ENCODE measurements around the gene IL13RA1. TPM values are rescaled to one million over a fixed set of nuclear protein-coding genes. Genes with fewer than 3 reads are reported as not detected.

IL13RA1 gene
- total RNA-seq, 1 donor from 2014 or later, result 74.2 TPM

GRCh38 chrX:118760025-118760424 lies 32.6 kb downstream of the IL13RA1 start:
- intact Hi-C loops (cut with DNase I), result no loop called here

GRCh38 chrX:118761939-118762707 lies 34.7 kb downstream of the IL13RA1 start:
- H3K27ac ChIP-seq, result no peak overlapping the region
- H3K4me3 ChIP-seq, result no peak overlapping the region
- intact Hi-C loops (cut with DNase I), result no loop called here
- no peaks in the 10 kb centered on the region for H3K9me3 ChIP-seq
- H3K27me3 ChIP-seq, result no peaks in the 10 kb centered on the region
- TF ChIP-seq, protein P1, sequence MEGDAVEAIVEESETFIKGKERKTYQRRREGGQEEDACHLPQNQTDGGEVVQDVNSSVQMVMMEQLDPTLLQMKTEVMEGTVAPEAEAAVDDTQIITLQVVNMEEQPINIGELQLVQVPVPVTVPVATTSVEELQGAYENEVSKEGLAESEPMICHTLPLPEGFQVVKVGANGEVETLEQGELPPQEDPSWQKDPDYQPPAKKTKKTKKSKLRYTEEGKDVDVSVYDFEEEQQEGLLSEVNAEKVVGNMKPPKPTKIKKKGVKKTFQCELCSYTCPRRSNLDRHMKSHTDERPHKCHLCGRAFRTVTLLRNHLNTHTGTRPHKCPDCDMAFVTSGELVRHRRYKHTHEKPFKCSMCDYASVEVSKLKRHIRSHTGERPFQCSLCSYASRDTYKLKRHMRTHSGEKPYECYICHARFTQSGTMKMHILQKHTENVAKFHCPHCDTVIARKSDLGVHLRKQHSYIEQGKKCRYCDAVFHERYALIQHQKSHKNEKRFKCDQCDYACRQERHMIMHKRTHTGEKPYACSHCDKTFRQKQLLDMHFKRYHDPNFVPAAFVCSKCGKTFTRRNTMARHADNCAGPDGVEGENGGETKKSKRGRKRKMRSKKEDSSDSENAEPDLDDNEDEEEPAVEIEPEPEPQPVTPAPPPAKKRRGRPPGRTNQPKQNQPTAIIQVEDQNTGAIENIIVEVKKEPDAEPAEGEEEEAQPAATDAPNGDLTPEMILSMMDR (IDR thresholded peaks at IDR 0.05), result no peak
- peaks cover 9% of the 10 kb centered on the region for H3K36me3 ChIP-seq
- DNase-seq, result no peak
- no peaks in the 10 kb centered on the region for H3K4me1 ChIP-seq
- no peak for ATAC-seq

More at GRCh38 chrX:118760025-118760424, 32.6 kb downstream of the IL13RA1 start:
- H3K27me3 ChIP-seq, result no peaks in the 10 kb centered on the region
- H3K4me1 ChIP-seq, result no peaks in the 10 kb centered on the region
- TF ChIP-seq, protein P1 (IDR thresholded peaks at IDR 0.05), result no peak
- H3K9me3 ChIP-seq, result no peaks in the 10 kb centered on the region
- no peak for DNase-seq
- no peak for ATAC-seq
- no peak overlapping the region for H3K27ac ChIP-seq
- H3K36me3 ChIP-seq, result peaks cover 9% of the 10 kb centered on the region
- H3K4me3 ChIP-seq, result no peak overlapping the region

GRCh38 chrX:118763489-118763888 lies 36.1 kb downstream of the IL13RA1 start:
- Histone ChIP-seq H3K4me3 (no peak overlapping the region), H3K27me3 (no peaks in the 10 kb centered on the region), H3K9me3 (no peaks in the 10 kb centered on the region), H3K36me3 (peaks cover 6% of the 10 kb centered on the region), H3K27ac (no peak overlapping the region), H3K4me1 (no peaks in the 10 kb centered on the region)
- ATAC-seq (no peak), DNase-seq (no peak)
- TF ChIP-seq, protein P1 (IDR thresholded peaks at IDR 0.05), result no peak
- intact Hi-C loops (cut with DNase I), result no loop called here

GRCh38 chrX:118764122-118764521 lies 36.7 kb downstream of the IL13RA1 start:
- ATAC-seq, result no peak
- TF ChIP-seq, protein P1 (IDR thresholded peaks at IDR 0.05), result no peak
- no peak overlapping the region for H3K27ac ChIP-seq
- no peak for DNase-seq
- H3K4me1 ChIP-seq, result no peaks in the 10 kb centered on the region
- H3K36me3 ChIP-seq, result peaks cover 4% of the 10 kb centered on the region
- intact Hi-C loops (cut with DNase I), result no loop called here
- no peaks in the 10 kb centered on the region for H3K27me3 ChIP-seq
- no peak overlapping the region for H3K4me3 ChIP-seq
- no peaks in the 10 kb centered on the region for H3K9me3 ChIP-seq

GRCh38 chrX:118770133-118770760 lies 42.8 kb downstream of the IL13RA1 start:
- Histone ChIP-seq H3K36me3 (peaks cover 4% of the 10 kb centered on the region), H3K27me3 (no peaks in the 10 kb centered on the region), H3K4me1 (no peaks in the 10 kb centered on the region), H3K4me3 (no peak overlapping the region), H3K27ac (no peak overlapping the region), H3K9me3 (no peaks in the 10 kb centered on the region)
- ATAC-seq, result no peak
- no peak for DNase-seq
- TF ChIP-seq, protein P1 (IDR thresholded peaks at IDR 0.05), result no peak
- intact Hi-C loops (cut with DNase I), result no loop called here
